ENCODE results near the gene PIK3C3.
"Not testable (repeated sequence)": the region's sequence is repeated elsewhere in the genome, so short reads cannot be mapped to it uniquely, and the experiment has no call there.

The PIK3C3 gene

DNA sequence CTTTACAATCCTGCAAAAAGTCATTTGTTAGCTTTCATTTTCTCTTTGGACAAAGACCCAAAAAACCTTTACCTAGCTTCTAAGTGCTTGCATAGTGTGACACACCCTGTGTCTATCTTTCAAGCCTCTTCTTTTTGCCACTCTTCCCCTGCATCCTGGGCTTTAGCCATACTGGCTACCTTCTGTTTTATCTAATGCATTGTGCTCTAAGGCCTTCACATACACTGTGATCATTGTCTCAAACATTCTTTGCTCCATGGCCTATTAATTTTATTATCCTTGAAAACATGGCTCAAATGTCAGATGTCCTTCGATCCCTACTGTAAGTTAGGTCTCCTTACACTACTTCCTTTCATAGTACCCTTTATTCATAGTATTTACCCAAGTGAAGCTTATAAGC lies 84.4 kb downstream of the PIK3C3 start:
- DNase-seq (ENCODE audit: extremely low read depth, low read depth): no peak
- no peak overlapping the region for H3K4me3 ChIP-seq (replicated peaks; ENCODE audit: low read depth, low read length)
- TF ChIP-seq CTCF (IDR thresholded peaks at IDR 0.05; ENCODE audit: low read depth, low read length, missing control alignments): no peak

- H3K4me3 ChIP-seq (replicated peaks; ENCODE audit: low read depth, low read length): no peak overlapping the region
- DNase-seq (ENCODE audit: extremely low read depth, low read depth): no peak
- no peak for TF ChIP-seq CTCF (IDR thresholded peaks at IDR 0.05; ENCODE audit: low read depth, low read length, missing control alignments)
These were observed 86.8 kb downstream of the PIK3C3 start for GRCh38 chr18:42041793-42042192.

- H3K4me3 ChIP-seq (replicated peaks; ENCODE audit: low read depth, low read length): no peak overlapping the region
- TF ChIP-seq CTCF (IDR thresholded peaks at IDR 0.05; ENCODE audit: low read depth, low read length, missing control alignments): no peak
- no peak for DNase-seq (ENCODE audit: extremely low read depth, low read depth)
These were observed 90.3 kb downstream of the PIK3C3 start for GRCh38 chr18:42045346-42045745.

- DNase-seq (ENCODE audit: extremely low read depth, low read depth): no peak
- TF ChIP-seq CTCF (IDR thresholded peaks at IDR 0.05; ENCODE audit: low read depth, low read length, missing control alignments): no peak
- H3K4me3 ChIP-seq (replicated peaks; ENCODE audit: low read depth, low read length): no peak overlapping the region
These were observed 92.7 kb downstream of the PIK3C3 start for GRCh38 chr18:42047721-42048120.

DNA sequence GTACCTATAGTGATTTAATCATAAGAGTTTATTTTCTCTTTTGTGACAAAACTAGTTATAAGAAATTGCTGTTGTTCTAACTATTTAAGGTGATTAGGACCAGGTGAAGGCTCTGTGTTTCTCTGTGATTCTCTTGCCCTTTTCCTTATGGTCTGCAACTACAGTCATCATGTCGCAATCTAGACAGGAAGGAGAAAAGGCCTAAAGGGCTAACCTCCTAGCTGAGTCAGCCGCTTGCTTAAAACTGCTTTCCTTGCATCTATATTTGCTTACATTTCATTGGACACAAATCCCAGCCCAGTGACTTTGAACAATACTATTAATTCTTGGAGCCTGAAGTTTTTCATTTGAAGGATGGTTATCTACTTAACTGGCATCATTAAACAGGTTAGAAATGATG lies 93.1 kb downstream of the PIK3C3 start:
- no peak for TF ChIP-seq CTCF (IDR thresholded peaks at IDR 0.05; ENCODE audit: low read depth, low read length, missing control alignments)
- peak; percentile 59 for DNase-seq (ENCODE audit: extremely low read depth, low read depth)
- no peak overlapping the region for H3K4me3 ChIP-seq (replicated peaks; ENCODE audit: low read depth, low read length)

GRCh38 chr18:42049536-42049935 lies 94.5 kb downstream of the PIK3C3 start:
- H3K4me3 ChIP-seq (replicated peaks; ENCODE audit: low read depth, low read length); DNase-seq (ENCODE audit: extremely low read depth, low read depth): not testable (repeated sequence)

- no peak for DNase-seq (ENCODE audit: extremely low read depth, low read depth)
- no peak overlapping the region for H3K4me3 ChIP-seq (replicated peaks; ENCODE audit: low read depth, low read length)
- TF ChIP-seq CTCF (IDR thresholded peaks at IDR 0.05; ENCODE audit: low read depth, low read length, missing control alignments): no peak
These were observed 96.4 kb downstream of the PIK3C3 start for GRCh38 chr18:42051411-42051810.
